Glutamatergic neuron (in vitro differentiated cells): ENCODE results near the gene ADAD1. TPM values are rescaled to one million over a fixed set of nuclear protein-coding genes. Genes with fewer than 3 reads are reported as not detected.

Source experiments
- DNase-seq: peaks from one replicate; pipeline ENCODE4 v3.0.0; 2022
- H3K27ac Mint-ChIP-seq: one replicate; pipeline ENCODE4 v1.8.0; 2020; ENCODE audit warnings: mild to moderate bottlenecking, mixed read lengths, inconsistent platforms; ENCODE audit not compliant: unreplicated experiment
- H3K27me3 Mint-ChIP-seq: one replicate; pipeline ENCODE4 v1.8.0; 2020; ENCODE audit warnings: mild to moderate bottlenecking, moderate library complexity, mixed read lengths, inconsistent platforms; ENCODE audit not compliant: unreplicated experiment
- H3K36me3 Mint-ChIP-seq: one replicate; pipeline ENCODE4 v1.8.0; 2020; ENCODE audit warnings: mild to moderate bottlenecking, mixed read lengths, inconsistent platforms; ENCODE audit not compliant: unreplicated experiment
- H3K4me1 Mint-ChIP-seq: one replicate; pipeline ENCODE4 v1.8.0; 2020; ENCODE audit warnings: mild to moderate bottlenecking, low read depth, mixed read lengths, inconsistent platforms; ENCODE audit not compliant: unreplicated experiment
- H3K4me3 Mint-ChIP-seq: one replicate; pipeline ENCODE4 v1.8.0; 2020; ENCODE audit warnings: mild to moderate bottlenecking, mixed read lengths, inconsistent platforms; ENCODE audit not compliant: unreplicated experiment
- H3K9me3 Mint-ChIP-seq: one replicate; pipeline ENCODE4 v1.8.0; 2020; ENCODE audit warnings: mild to moderate bottlenecking, moderate library complexity, mixed read lengths, inconsistent platforms; ENCODE audit not compliant: unreplicated experiment
- total RNA-seq: library from RNA; stranded (reverse); fragmentation: NEBNext Ultra II Directional; extraction: Animal tissue kit (Norgen Biotek cat#: 25700); gene quantifications from one replicate; pipeline ENCODE4 v1.2.1, GENCODE V29; 2021; ENCODE audit not compliant: unreplicated experiment
- TF ChIP-seq, protein P1 (sequence below): fragments of 200-600 bp; sonication (generic); IDR thresholded peaks from one replicate; pipeline ENCODE4 v1.5.0; 2021; ENCODE audit not compliant: partially characterized antibody, unreplicated experiment

ADAD1 gene
- total RNA-seq, 1 donor from 2014 or later: not detected

GRCh38 chr4:122403861-122404260 is 25.1 kb downstream of the ADAD1 start:
- no peaks in the 10 kb centered on the region for H3K36me3 Mint-ChIP-seq
- no peaks in the 10 kb centered on the region for H3K4me1 Mint-ChIP-seq
- no peak overlapping the region for H3K27ac Mint-ChIP-seq
- H3K9me3 Mint-ChIP-seq: no peaks in the 10 kb centered on the region
- H3K27me3 Mint-ChIP-seq: no peaks in the 10 kb centered on the region
- TF ChIP-seq, protein P1, sequence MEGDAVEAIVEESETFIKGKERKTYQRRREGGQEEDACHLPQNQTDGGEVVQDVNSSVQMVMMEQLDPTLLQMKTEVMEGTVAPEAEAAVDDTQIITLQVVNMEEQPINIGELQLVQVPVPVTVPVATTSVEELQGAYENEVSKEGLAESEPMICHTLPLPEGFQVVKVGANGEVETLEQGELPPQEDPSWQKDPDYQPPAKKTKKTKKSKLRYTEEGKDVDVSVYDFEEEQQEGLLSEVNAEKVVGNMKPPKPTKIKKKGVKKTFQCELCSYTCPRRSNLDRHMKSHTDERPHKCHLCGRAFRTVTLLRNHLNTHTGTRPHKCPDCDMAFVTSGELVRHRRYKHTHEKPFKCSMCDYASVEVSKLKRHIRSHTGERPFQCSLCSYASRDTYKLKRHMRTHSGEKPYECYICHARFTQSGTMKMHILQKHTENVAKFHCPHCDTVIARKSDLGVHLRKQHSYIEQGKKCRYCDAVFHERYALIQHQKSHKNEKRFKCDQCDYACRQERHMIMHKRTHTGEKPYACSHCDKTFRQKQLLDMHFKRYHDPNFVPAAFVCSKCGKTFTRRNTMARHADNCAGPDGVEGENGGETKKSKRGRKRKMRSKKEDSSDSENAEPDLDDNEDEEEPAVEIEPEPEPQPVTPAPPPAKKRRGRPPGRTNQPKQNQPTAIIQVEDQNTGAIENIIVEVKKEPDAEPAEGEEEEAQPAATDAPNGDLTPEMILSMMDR: no peak
- H3K4me3 Mint-ChIP-seq: no peak overlapping the region
- no peak for DNase-seq

DNA sequence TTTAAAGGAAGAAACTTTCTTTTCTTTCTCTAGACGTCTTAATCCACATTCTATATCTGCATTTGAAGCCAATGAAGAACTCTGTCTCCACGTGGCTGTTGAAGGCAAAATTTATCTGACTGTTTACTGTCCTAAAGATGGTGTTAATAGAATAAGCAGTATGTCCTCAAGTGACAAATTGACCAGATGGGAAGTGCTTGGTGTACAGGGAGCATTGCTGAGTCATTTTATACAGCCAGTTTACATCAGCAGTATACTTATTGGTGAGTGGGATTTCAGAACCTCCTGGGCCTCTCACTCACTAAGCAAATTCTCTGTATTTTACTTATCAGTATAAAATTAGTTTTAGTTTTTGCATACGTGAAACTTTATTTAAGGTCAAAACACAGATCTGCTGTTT is 33.7 kb downstream of the ADAD1 start:
- H3K36me3 Mint-ChIP-seq: no peaks in the 10 kb centered on the region
- peaks cover 8% of the 10 kb centered on the region for H3K4me1 Mint-ChIP-seq
- no peaks in the 10 kb centered on the region for H3K27me3 Mint-ChIP-seq
- peak overlapping the region; percentile 54 for H3K27ac Mint-ChIP-seq
- no peaks in the 10 kb centered on the region for H3K9me3 Mint-ChIP-seq
- DNase-seq: no peak
- TF ChIP-seq, protein P1: no peak
- peak overlapping the region; percentile 39 for H3K4me3 Mint-ChIP-seq

GRCh38 chr4:122423246-122423645 is 44.4 kb downstream of the ADAD1 start:
- no peak overlapping the region for H3K4me3 Mint-ChIP-seq
- no peak for DNase-seq
- TF ChIP-seq, protein P1: no peak
- H3K36me3 Mint-ChIP-seq: no peaks in the 10 kb centered on the region
- no peak overlapping the region for H3K27ac Mint-ChIP-seq
- no peaks in the 10 kb centered on the region for H3K4me1 Mint-ChIP-seq
- H3K9me3 Mint-ChIP-seq: no peaks in the 10 kb centered on the region
- no peaks in the 10 kb centered on the region for H3K27me3 Mint-ChIP-seq

- no peaks in the 10 kb centered on the region for H3K36me3 Mint-ChIP-seq
- no peak overlapping the region for H3K4me3 Mint-ChIP-seq
- no peak for DNase-seq
- H3K27ac Mint-ChIP-seq: no peak overlapping the region
- H3K9me3 Mint-ChIP-seq: peaks cover 1% of the 10 kb centered on the region
- TF ChIP-seq, protein P1: no peak
- H3K4me1 Mint-ChIP-seq: no peaks in the 10 kb centered on the region
- H3K27me3 Mint-ChIP-seq: no peaks in the 10 kb centered on the region
These were observed 52.5 kb downstream of the ADAD1 start for GRCh38 chr4:122431351-122431750.

- Mint-ChIP-seq H3K27ac (no peak overlapping the region), H3K4me3 (no peak overlapping the region), H3K4me1 (no peaks in the 10 kb centered on the region), H3K27me3 (no peaks in the 10 kb centered on the region), H3K9me3 (peaks cover 1% of the 10 kb centered on the region), H3K36me3 (no peaks in the 10 kb centered on the region)
- TF ChIP-seq, protein P1: no peak
- DNase-seq: no peak
These were observed 55.5 kb downstream of the ADAD1 start for GRCh38 chr4:122434285-122434684.
